Left lung (tissue), 10 donors: ENCODE results near the gene PPM1F. TPM values are rescaled to one million over a fixed set of nuclear protein-coding genes. Genes with fewer than 3 reads are reported as not detected.
A peak's percentile ranks its signal among the peaks of the same experiment; 100 is the strongest.
"Not testable (repeated sequence)": the region's sequence is repeated elsewhere in the genome, so short reads cannot be mapped to it uniquely, and the experiment has no call there.

Experiments used
- ATAC-seq: fragments of 200-7000 bp; cut with Tn5 transposase; one replicate; pipeline ENCODE4 v1.9.1; 2020; ENCODE audit warnings: moderate library complexity
- DNase-seq, 4 donors: peaks; one replicate each; pipeline ENCODE4 v3.0.0-alpha.2; 2013 to 2020
- H3K27ac ChIP-seq, 2 donors: fragments of 200-600 bp; sonication (generic) in 1 of 2; one replicate each; pipeline versions ENCODE4 v1.5.0 to v1.8.0; 2020 to 2021
- H3K27me3 ChIP-seq, 2 donors: fragments of 200-600 bp; sonication (generic) in 1 of 2; one replicate each; pipeline versions ENCODE4 v1.5.0 to v1.8.0; 2020 to 2021
- H3K36me3 ChIP-seq, 2 donors: fragments of 200-600 bp; sonication (generic) in 1 of 2; one replicate each; pipeline versions ENCODE4 v1.5.0 to v1.8.0; 2020 to 2021
- H3K4me1 ChIP-seq, 2 donors: fragments of 200-600 bp; one replicate each; pipeline ENCODE4 v1.8.0; 2021
- H3K4me3 ChIP-seq, 2 donors: fragments of 200-600 bp; sonication (generic) in 1 of 2; one replicate each; pipeline versions ENCODE4 v1.5.0 to v1.8.0; 2020 to 2021; ENCODE audit warnings: mild to moderate bottlenecking in 1 of 2
- H3K9me3 ChIP-seq, 2 donors: fragments of 200-600 bp; sonication (generic) in 1 of 2; one replicate each; pipeline versions ENCODE4 v1.5.0 to v1.8.0; 2020 to 2021
- intact Hi-C, 2 donors: fragments of 100-400 bp; cut with DNase I; formaldehyde crosslinking; loops; one replicate each; pipeline versions ENCODE4 v1.11.2 to v1.14.2; 2022
- polyA plus RNA-seq, 6 donors: library from polyadenylated mRNA; unstranded; fragments of 120-200 nt; gene quantifications; one replicate each; pipeline ENCODE4 v1.2.1, GENCODE V29; 2013; ENCODE audit not compliant: insufficient read length in 6 of 6
- total RNA-seq, 2 donors: library from RNA; stranded (reverse); fragmentation: NEBNext Ultra II Directional; extraction: Animal tissue kit (Norgen Biotek cat#: 25700); gene quantifications; one replicate each; pipeline ENCODE4 v1.2.1, GENCODE V29; 2021
- TF ChIP-seq, protein P1 (sequence below), 2 donors: fragments of 200-600 bp; sonication (generic) in 1 of 2; IDR thresholded peaks; one replicate each; pipeline versions ENCODE4 v1.5.0 to v1.8.0; 2021; ENCODE audit warnings: antibody characterized with exemption in 2 of 2
- donor health status: DM: no; HTN: yes; CAD: no.
- donor health status: DM: no; HTN: no; CAD: no.

The PPM1F gene
- total and polyA plus RNA-seq, 8 donors: 31.0 to 60.0 (median 51.3) TPM

- TF ChIP-seq, protein P1, sequence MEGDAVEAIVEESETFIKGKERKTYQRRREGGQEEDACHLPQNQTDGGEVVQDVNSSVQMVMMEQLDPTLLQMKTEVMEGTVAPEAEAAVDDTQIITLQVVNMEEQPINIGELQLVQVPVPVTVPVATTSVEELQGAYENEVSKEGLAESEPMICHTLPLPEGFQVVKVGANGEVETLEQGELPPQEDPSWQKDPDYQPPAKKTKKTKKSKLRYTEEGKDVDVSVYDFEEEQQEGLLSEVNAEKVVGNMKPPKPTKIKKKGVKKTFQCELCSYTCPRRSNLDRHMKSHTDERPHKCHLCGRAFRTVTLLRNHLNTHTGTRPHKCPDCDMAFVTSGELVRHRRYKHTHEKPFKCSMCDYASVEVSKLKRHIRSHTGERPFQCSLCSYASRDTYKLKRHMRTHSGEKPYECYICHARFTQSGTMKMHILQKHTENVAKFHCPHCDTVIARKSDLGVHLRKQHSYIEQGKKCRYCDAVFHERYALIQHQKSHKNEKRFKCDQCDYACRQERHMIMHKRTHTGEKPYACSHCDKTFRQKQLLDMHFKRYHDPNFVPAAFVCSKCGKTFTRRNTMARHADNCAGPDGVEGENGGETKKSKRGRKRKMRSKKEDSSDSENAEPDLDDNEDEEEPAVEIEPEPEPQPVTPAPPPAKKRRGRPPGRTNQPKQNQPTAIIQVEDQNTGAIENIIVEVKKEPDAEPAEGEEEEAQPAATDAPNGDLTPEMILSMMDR (IDR thresholded peaks at IDR 0.05): no peak
- H3K4me1 ChIP-seq: no peaks in the 10 kb centered on the region
- H3K9me3 ChIP-seq: no peaks in the 10 kb centered on the region
- no peak overlapping the region for H3K27ac ChIP-seq
- intact Hi-C loops: no loop called here
- DNase-seq (no peak), ATAC-seq (no peak)
- H3K27me3 ChIP-seq: no peaks in the 10 kb centered on the region
- no peaks in the 10 kb centered on the region for H3K36me3 ChIP-seq
- no peak overlapping the region for H3K4me3 ChIP-seq
Measured at GRCh38 chr22:21887841-21888240, 64.8 kb downstream of the PPM1F start.

DNA sequence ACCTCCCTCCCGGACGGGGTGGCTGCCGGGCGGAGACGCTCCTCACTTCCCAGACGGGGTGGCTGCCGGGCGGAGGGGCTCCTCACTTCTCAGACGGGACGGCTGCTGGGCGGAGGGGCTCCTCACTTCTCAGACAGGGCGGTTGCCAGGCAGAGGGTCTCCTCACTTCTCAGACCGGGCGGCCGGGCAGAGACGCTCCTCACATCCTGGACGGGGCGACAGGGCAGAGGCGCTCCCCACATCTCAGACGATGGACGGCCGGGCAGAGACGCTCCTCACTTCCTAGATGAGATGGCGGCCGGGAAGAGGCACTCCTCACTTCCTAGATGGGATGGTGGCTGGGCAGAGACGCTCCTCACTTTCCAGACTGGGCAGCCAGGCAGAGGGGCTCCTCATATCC lies 68.7 kb downstream of the PPM1F start:
- H3K4me3 ChIP-seq, H3K36me3 ChIP-seq, H3K9me3 ChIP-seq, H3K4me1 ChIP-seq, ATAC-seq, H3K27me3 ChIP-seq, DNase-seq, intact Hi-C loops, H3K27ac ChIP-seq: not testable (repeated sequence)

DNA sequence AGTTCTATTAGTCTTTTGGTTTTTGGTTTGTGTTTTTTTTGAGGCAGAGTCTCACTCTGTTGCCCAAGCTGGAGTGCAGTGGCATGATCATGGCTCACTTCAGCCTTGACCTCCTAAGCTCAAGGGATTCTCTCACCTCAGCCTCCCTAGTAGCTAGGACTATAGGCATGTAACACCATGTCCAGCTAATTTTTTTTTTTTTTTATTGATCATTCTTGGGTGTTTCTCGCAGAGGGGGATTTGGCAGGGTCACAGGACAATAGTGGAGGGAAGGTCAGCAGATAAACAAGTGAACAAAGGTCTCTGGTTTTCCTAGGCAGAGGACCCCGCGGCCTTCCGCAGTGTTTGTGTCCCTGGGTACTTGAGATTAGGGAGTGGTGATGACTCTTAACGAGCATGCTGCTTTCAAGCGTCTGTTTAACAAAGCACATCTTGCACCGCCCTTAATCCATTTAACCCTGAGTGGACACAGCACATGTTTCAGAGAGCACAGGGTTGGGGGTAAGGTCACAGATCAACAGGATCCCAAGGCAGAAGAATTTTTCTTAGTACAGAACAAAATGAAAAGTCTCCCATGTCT lies 69.8 kb downstream of the PPM1F start:
- peak; percentile 29 for ATAC-seq
- intact Hi-C loops, H3K27me3 ChIP-seq, H3K9me3 ChIP-seq, H3K36me3 ChIP-seq, H3K4me3 ChIP-seq, H3K27ac ChIP-seq, DNase-seq, H3K4me1 ChIP-seq: not testable (repeated sequence)

- TF ChIP-seq, protein P1 (IDR thresholded peaks at IDR 0.05): no peak
- no peak overlapping the region for H3K4me3 ChIP-seq
- no peaks in the 10 kb centered on the region for H3K36me3 ChIP-seq
- DNase-seq (no peak), ATAC-seq (no peak)
- intact Hi-C loops: no loop called here
- H3K9me3 ChIP-seq: no peaks in the 10 kb centered on the region
- peaks cover 0 to 1% of the 10 kb centered on the region in 2 donors for H3K4me1 ChIP-seq
- H3K27ac ChIP-seq: no peak overlapping the region
- no peaks in the 10 kb centered on the region for H3K27me3 ChIP-seq
Measured at GRCh38 chr22:21881841-21882753, 70.6 kb downstream of the PPM1F start.

- peak in 1 of 4 donors; percentile 11 for DNase-seq
- H3K27me3 ChIP-seq: no peaks in the 10 kb centered on the region
- peak overlapping the region in 1 of 2 donors; percentile 53 for H3K27ac ChIP-seq
- H3K36me3 ChIP-seq: no peaks in the 10 kb centered on the region
- intact Hi-C loops: no loop called here
- H3K4me1 ChIP-seq: peaks cover 0 to 11% of the 10 kb centered on the region in 2 donors
- TF ChIP-seq, protein P1 (IDR thresholded peaks at IDR 0.05): no peak
- peak; percentile 21 for ATAC-seq
- no peaks in the 10 kb centered on the region for H3K9me3 ChIP-seq
- H3K4me3 ChIP-seq: no peak overlapping the region
Measured at GRCh38 chr22:21876486-21877176, 76.0 kb downstream of the PPM1F start.

GRCh38 chr22:21874953-21875352 lies 77.7 kb downstream of the PPM1F start:
- H3K27me3 ChIP-seq, H3K4me3 ChIP-seq, DNase-seq, H3K9me3 ChIP-seq, H3K27ac ChIP-seq, H3K36me3 ChIP-seq, ATAC-seq, intact Hi-C loops: not testable (repeated sequence)
- H3K4me1 ChIP-seq: peaks cover 0 to 11% of the 10 kb centered on the region in 2 donors
